AG04449 (cell line): ENCODE measurements around the gene RDH12.

ENCODE experiments used
- CTCF ChIA-PET: fragments of 350-600 bp; formaldehyde crosslinking; extraction: SDS; loops from one replicate; lab custom pipeline; 2021; ENCODE audit warnings: antibody characterized with exemption; lab: Yijun Ruan, JAX
- POLR2A ChIA-PET: fragments of 400-600, 350-600 bp; formaldehyde crosslinking; extraction: SDS; loops from one replicate; lab custom pipeline; 2020; ENCODE audit warnings: antibody characterized with exemption, inconsistent platforms; lab: Yijun Ruan, JAX
- DNase-seq: peaks from one replicate; pipeline ENCODE4 v3.0.0-alpha.2; 2010; ENCODE audit warnings: low read depth, low spot score
- H3K4me3 ChIP-seq: 2 replicates; pipeline ENCODE4 v1.5.1; 2011; ENCODE audit warnings: low read depth, mild to moderate bottlenecking, control low read depth, low read length
- TF ChIP-seq, protein P1 (sequence below): IDR thresholded peaks from one replicate; pipeline ENCODE4 v1.5.1; 2011; ENCODE audit warnings: mild to moderate bottlenecking, moderate library complexity, low read length, control low read depth, inconsistent platforms; ENCODE audit not compliant: insufficient read depth; ENCODE audit errors: missing control alignments

RDH12 gene

DNA sequence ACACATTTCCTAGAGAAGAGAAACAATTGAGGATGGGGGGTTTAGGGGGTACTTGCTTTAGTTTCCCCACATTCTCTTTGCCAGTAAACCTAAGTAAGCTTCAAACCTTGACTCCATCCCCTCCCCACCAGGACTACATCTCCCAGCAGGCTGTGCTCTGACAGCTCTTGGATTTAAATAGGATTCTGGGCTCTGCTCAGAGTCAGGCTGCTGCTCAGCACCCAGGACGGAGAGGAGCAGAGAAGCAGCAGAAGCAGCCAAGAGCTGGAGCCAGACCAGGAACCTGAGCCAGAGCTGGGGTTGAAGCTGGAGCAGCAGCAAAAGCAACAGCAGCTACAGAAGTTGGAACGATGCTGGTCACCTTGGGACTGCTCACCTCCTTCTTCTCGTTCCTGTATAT, 20.6 kb downstream of the RDH12 start:
- TF ChIP-seq, protein P1, sequence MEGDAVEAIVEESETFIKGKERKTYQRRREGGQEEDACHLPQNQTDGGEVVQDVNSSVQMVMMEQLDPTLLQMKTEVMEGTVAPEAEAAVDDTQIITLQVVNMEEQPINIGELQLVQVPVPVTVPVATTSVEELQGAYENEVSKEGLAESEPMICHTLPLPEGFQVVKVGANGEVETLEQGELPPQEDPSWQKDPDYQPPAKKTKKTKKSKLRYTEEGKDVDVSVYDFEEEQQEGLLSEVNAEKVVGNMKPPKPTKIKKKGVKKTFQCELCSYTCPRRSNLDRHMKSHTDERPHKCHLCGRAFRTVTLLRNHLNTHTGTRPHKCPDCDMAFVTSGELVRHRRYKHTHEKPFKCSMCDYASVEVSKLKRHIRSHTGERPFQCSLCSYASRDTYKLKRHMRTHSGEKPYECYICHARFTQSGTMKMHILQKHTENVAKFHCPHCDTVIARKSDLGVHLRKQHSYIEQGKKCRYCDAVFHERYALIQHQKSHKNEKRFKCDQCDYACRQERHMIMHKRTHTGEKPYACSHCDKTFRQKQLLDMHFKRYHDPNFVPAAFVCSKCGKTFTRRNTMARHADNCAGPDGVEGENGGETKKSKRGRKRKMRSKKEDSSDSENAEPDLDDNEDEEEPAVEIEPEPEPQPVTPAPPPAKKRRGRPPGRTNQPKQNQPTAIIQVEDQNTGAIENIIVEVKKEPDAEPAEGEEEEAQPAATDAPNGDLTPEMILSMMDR, result no peak
- DNase-seq, result no peak
- ChIA-PET CTCF (interaction anchor here (11.5 kb wide), 1 partner anchor 20 kb away, joined by 114 read pairs; the partner anchor contains the start of gene RDH12), POLR2A (interaction anchor here (0.5 kb wide), 1 partner anchor 313 kb away, joined by 3 read pairs; no protein-coding TSS in a partner anchor)
- no peak overlapping the region for H3K4me3 ChIP-seq

DNA sequence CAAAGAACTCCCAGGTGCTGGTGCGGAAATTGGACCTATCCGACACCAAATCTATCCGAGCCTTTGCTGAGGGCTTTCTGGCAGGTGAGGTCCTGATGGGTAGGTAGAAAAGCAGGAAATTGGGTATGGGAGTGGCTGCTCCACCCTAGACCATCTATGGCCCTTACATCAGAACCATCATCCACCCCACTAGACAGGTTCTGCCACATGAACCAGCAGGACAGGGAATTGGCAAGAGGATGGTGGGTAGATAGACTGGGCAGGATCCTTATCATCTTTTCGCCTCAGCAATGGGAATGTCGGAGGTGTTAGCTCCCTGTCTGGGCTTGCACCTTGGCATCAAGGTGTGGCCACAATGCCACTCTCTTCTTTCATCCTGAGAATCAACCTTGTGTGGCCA, 23.5 kb downstream of the RDH12 start:
- H3K4me3 ChIP-seq, result no peak overlapping the region
- TF ChIP-seq, protein P1, result no peak
- ChIA-PET CTCF (no interaction called here), POLR2A (no interaction called here)
- no peak for DNase-seq

- no peak overlapping the region for H3K4me3 ChIP-seq
- ChIA-PET CTCF (interaction anchor here (1.1 to 1.8 kb wide), 2 partner anchors 23 to 25 kb away, joined by 3 to 5 read pairs; no protein-coding TSS in a partner anchor), POLR2A (no interaction called here)
- DNase-seq, result no peak
- TF ChIP-seq, protein P1, result no peak
Observed at GRCh38 chr14:67727361-67727760, 25.7 kb downstream of the RDH12 start.

- TF ChIP-seq, protein P1, result no peak
- no peak for DNase-seq
- ChIA-PET CTCF (interaction anchor here (1.1 to 1.8 kb wide), 2 partner anchors 24 to 25 kb away, joined by 3 to 5 read pairs; no protein-coding TSS in a partner anchor), POLR2A (no interaction called here)
- H3K4me3 ChIP-seq, result no peak overlapping the region
Observed at GRCh38 chr14:67728258-67728657, 26.6 kb downstream of the RDH12 start.

- no peak for DNase-seq
- no peak overlapping the region for H3K4me3 ChIP-seq
- TF ChIP-seq, protein P1, result no peak
- ChIA-PET CTCF (interaction anchor here (1.8 to 1.9 kb wide), 2 partner anchors 20 to 26 kb away, joined by 5 to 10 read pairs; no protein-coding TSS in a partner anchor), POLR2A (no interaction called here)
Observed at GRCh38 chr14:67729072-67729885, 27.6 kb downstream of the RDH12 start.

DNA sequence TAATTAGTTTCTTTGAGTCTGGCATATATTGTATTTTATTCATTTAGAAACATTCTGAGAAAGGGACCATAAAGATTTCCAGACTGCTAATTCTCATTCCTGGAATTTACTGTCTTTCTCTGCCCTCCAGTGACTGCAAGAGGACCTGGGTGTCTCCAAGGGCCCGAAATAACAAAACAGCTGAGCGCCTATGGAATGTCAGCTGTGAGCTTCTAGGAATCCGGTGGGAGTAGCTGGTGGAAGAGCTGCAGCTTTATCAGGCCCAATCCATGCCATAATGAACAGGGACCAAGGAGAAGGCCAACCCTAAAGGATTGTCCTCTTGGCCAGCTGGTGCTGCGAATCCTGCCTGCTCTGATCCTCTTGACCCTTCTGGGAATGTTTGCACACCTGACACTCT, 31.9 kb downstream of the RDH12 start:
- ChIA-PET POLR2A (no interaction called here), CTCF (no interaction called here)
- no peak for DNase-seq
- TF ChIP-seq, protein P1, result no peak
- no peak overlapping the region for H3K4me3 ChIP-seq
